Measurements from ENCODE around the gene HDHD3.
"Not testable (repeated sequence)": the region's sequence is repeated elsewhere in the genome, so short reads cannot be mapped to it uniquely, and the experiment has no call there.

HDHD3 gene

GRCh38 chr9:113399646-113400200, 22.9 kb upstream of the HDHD3 start:
- Mint-ChIP-seq H3K9me3 (no peaks in the 10 kb centered on the region), H3K4me3 (peak overlapping the region; percentile 78), H3K36me3 (ENCODE audit: low read depth) (no peaks in the 10 kb centered on the region), H3K27me3 (ENCODE audit: low read depth) (no peaks in the 10 kb centered on the region), H3K4me1 (ENCODE audit: low read depth) (peaks cover 19% of the 10 kb centered on the region), H3K27ac (no peak overlapping the region)
- DNase-seq (ENCODE audit: low spot score), result no peak

GRCh38 chr9:113398796-113399195, 22.0 kb upstream of the HDHD3 start:
- DNase-seq (ENCODE audit: low spot score), result no peak
- Mint-ChIP-seq H3K27me3 (ENCODE audit: low read depth) (no peaks in the 10 kb centered on the region), H3K4me1 (ENCODE audit: low read depth) (peaks cover 19% of the 10 kb centered on the region), H3K27ac (no peak overlapping the region), H3K36me3 (ENCODE audit: low read depth) (no peaks in the 10 kb centered on the region), H3K9me3 (no peaks in the 10 kb centered on the region), H3K4me3 (no peak overlapping the region)

GRCh38 chr9:113397203-113397631, 20.4 kb upstream of the HDHD3 start:
- H3K4me3 Mint-ChIP-seq, result no peak overlapping the region

GRCh38 chr9:113395000-113395861, 18.4 kb upstream of the HDHD3 start:
- no peak for DNase-seq (ENCODE audit: low spot score)
- Mint-ChIP-seq H3K4me1 (ENCODE audit: low read depth) (peaks cover 14% of the 10 kb centered on the region), H3K27ac (no peak overlapping the region), H3K4me3 (no peak overlapping the region), H3K27me3 (ENCODE audit: low read depth) (no peaks in the 10 kb centered on the region), H3K36me3 (ENCODE audit: low read depth) (no peaks in the 10 kb centered on the region), H3K9me3 (no peaks in the 10 kb centered on the region)

More at GRCh38 chr9:113397203-113397631, 20.4 kb upstream of the HDHD3 start:
- H3K27ac Mint-ChIP-seq, result no peak overlapping the region
- H3K9me3 Mint-ChIP-seq, result no peaks in the 10 kb centered on the region
- H3K36me3 Mint-ChIP-seq (ENCODE audit: low read depth), result no peaks in the 10 kb centered on the region
- H3K27me3 Mint-ChIP-seq (ENCODE audit: low read depth), result no peaks in the 10 kb centered on the region
- no peak for DNase-seq (ENCODE audit: low spot score)
- peaks cover 19% of the 10 kb centered on the region for H3K4me1 Mint-ChIP-seq (ENCODE audit: low read depth)

- H3K4me1 Mint-ChIP-seq (ENCODE audit: low read depth), result peaks cover 3% of the 10 kb centered on the region
- no peaks in the 10 kb centered on the region for H3K27me3 Mint-ChIP-seq (ENCODE audit: low read depth)
- H3K4me3 Mint-ChIP-seq, result no peak overlapping the region
- no peak overlapping the region for H3K27ac Mint-ChIP-seq
- DNase-seq (ENCODE audit: low spot score), result no peak
- H3K36me3 Mint-ChIP-seq (ENCODE audit: low read depth), result peaks cover 5% of the 10 kb centered on the region
- no peaks in the 10 kb centered on the region for H3K9me3 Mint-ChIP-seq
Observed at GRCh38 chr9:113393281-113393680, 16.5 kb upstream of the HDHD3 start.

GRCh38 chr9:113391917-113392316, 15.1 kb upstream of the HDHD3 start:
- Mint-ChIP-seq H3K27ac (no peak overlapping the region), H3K4me1 (ENCODE audit: low read depth) (no peaks in the 10 kb centered on the region), H3K36me3 (ENCODE audit: low read depth) (peaks cover 9% of the 10 kb centered on the region), H3K4me3 (no peak overlapping the region), H3K9me3 (no peaks in the 10 kb centered on the region), H3K27me3 (ENCODE audit: low read depth) (no peaks in the 10 kb centered on the region)
- DNase-seq (ENCODE audit: low spot score), result no peak

GRCh38 chr9:113390192-113390960, 13.6 kb upstream of the HDHD3 start:
- no peaks in the 10 kb centered on the region for H3K27me3 Mint-ChIP-seq (ENCODE audit: low read depth)
- H3K4me1 Mint-ChIP-seq (ENCODE audit: low read depth), result no peaks in the 10 kb centered on the region
- H3K27ac Mint-ChIP-seq, result no peak overlapping the region
- no peak overlapping the region for H3K4me3 Mint-ChIP-seq
- H3K36me3 Mint-ChIP-seq (ENCODE audit: low read depth), result peaks cover 15% of the 10 kb centered on the region
- DNase-seq (ENCODE audit: low spot score), result no peak
- H3K9me3 Mint-ChIP-seq, result no peaks in the 10 kb centered on the region

- no peaks in the 10 kb centered on the region for H3K9me3 Mint-ChIP-seq
- no peak for DNase-seq (ENCODE audit: low spot score)
- H3K4me1 Mint-ChIP-seq (ENCODE audit: low read depth), result no peaks in the 10 kb centered on the region
- no peaks in the 10 kb centered on the region for H3K27me3 Mint-ChIP-seq (ENCODE audit: low read depth)
- H3K36me3 Mint-ChIP-seq (ENCODE audit: low read depth), result peaks cover 15% of the 10 kb centered on the region
- H3K27ac Mint-ChIP-seq, result no peak overlapping the region
- no peak overlapping the region for H3K4me3 Mint-ChIP-seq
Observed at GRCh38 chr9:113389451-113389850, 12.7 kb upstream of the HDHD3 start.

GRCh38 chr9:113388833-113389232, 12.0 kb upstream of the HDHD3 start:
- H3K27ac Mint-ChIP-seq, result no peak overlapping the region
- no peak overlapping the region for H3K4me3 Mint-ChIP-seq
- no peaks in the 10 kb centered on the region for H3K27me3 Mint-ChIP-seq (ENCODE audit: low read depth)
- peaks cover 15% of the 10 kb centered on the region for H3K36me3 Mint-ChIP-seq (ENCODE audit: low read depth)
- no peaks in the 10 kb centered on the region for H3K4me1 Mint-ChIP-seq (ENCODE audit: low read depth)
- DNase-seq (ENCODE audit: low spot score), result no peak
- H3K9me3 Mint-ChIP-seq, result no peaks in the 10 kb centered on the region

- no peak overlapping the region for H3K4me3 Mint-ChIP-seq
- peaks cover 15% of the 10 kb centered on the region for H3K36me3 Mint-ChIP-seq (ENCODE audit: low read depth)
- H3K27ac Mint-ChIP-seq, result no peak overlapping the region
- H3K27me3 Mint-ChIP-seq (ENCODE audit: low read depth), result no peaks in the 10 kb centered on the region
- H3K4me1 Mint-ChIP-seq (ENCODE audit: low read depth), result no peaks in the 10 kb centered on the region
- no peak for DNase-seq (ENCODE audit: low spot score)
- no peaks in the 10 kb centered on the region for H3K9me3 Mint-ChIP-seq
Observed at GRCh38 chr9:113387560-113388230, 10.9 kb upstream of the HDHD3 start.

- no peaks in the 10 kb centered on the region for H3K27me3 Mint-ChIP-seq (ENCODE audit: low read depth)
- no peak overlapping the region for H3K27ac Mint-ChIP-seq
- H3K4me1 Mint-ChIP-seq (ENCODE audit: low read depth), result no peaks in the 10 kb centered on the region
- H3K36me3 Mint-ChIP-seq (ENCODE audit: low read depth), result peaks cover 15% of the 10 kb centered on the region
- DNase-seq (ENCODE audit: low spot score), result no peak
- no peaks in the 10 kb centered on the region for H3K9me3 Mint-ChIP-seq
- H3K4me3 Mint-ChIP-seq, result no peak overlapping the region
Observed at GRCh38 chr9:113386571-113387393, 10.0 kb upstream of the HDHD3 start.

- no peak overlapping the region for H3K27ac Mint-ChIP-seq
Observed at GRCh38 chr9:113381909-113382411, 5.2 kb upstream of the HDHD3 start.

GRCh38 chr9:113381441-113381840, 4.7 kb upstream of the HDHD3 start:
- not testable (repeated sequence) for H3K4me3 Mint-ChIP-seq; H3K27ac Mint-ChIP-seq; H3K36me3 Mint-ChIP-seq (ENCODE audit: low read depth); H3K4me1 Mint-ChIP-seq (ENCODE audit: low read depth); DNase-seq (ENCODE audit: low spot score); H3K9me3 Mint-ChIP-seq; H3K27me3 Mint-ChIP-seq (ENCODE audit: low read depth)

More at GRCh38 chr9:113381909-113382411, 5.2 kb upstream of the HDHD3 start:
- H3K36me3 Mint-ChIP-seq (ENCODE audit: low read depth), result peaks cover 6% of the 10 kb centered on the region
- no peak overlapping the region for H3K4me3 Mint-ChIP-seq
- no peaks in the 10 kb centered on the region for H3K27me3 Mint-ChIP-seq (ENCODE audit: low read depth)
- H3K9me3 Mint-ChIP-seq, result no peaks in the 10 kb centered on the region
- DNase-seq (ENCODE audit: low spot score), result no peak
- H3K4me1 Mint-ChIP-seq (ENCODE audit: low read depth), result peaks cover 2% of the 10 kb centered on the region

Data from T-helper 2 cell treated with Interferon-gamma antibody and Interleukin-4, amounts not matched to agents 5 μg/mL and 100 μg/mL, for 36 hours (primary cell).